HG03103 (cell line): ENCODE measurements around the gene SHB.

Experiments used
- ATAC-seq: cut with Tn5 transposase; IDR thresholded peaks from one replicate; pipeline ENCODE4 v1.9.1; 2021; ENCODE audit warnings: low read depth; ENCODE audit not compliant: unreplicated experiment

Gene SHB

GRCh38 chr9:38068701-38069628 is at the start of gene SHB:
Gene SHB, minus strand, starts transcription at chr9:38069227. Its CDS starts 582 bp downstream, at chr9:38068645.
- ATAC-seq = peak; percentile 36

GRCh38 chr9:38117651-38118050 is 48.6 kb upstream of the SHB start:
- ATAC-seq = no peak

- no peak for ATAC-seq
These were observed 45.9 kb upstream of the SHB start for GRCh38 chr9:38114905-38115304.

- ATAC-seq = no peak
These were observed 43.4 kb upstream of the SHB start for GRCh38 chr9:38112456-38112855.

- no peak for ATAC-seq
These were observed 43.0 kb upstream of the SHB start for GRCh38 chr9:38112049-38112448.

DNA sequence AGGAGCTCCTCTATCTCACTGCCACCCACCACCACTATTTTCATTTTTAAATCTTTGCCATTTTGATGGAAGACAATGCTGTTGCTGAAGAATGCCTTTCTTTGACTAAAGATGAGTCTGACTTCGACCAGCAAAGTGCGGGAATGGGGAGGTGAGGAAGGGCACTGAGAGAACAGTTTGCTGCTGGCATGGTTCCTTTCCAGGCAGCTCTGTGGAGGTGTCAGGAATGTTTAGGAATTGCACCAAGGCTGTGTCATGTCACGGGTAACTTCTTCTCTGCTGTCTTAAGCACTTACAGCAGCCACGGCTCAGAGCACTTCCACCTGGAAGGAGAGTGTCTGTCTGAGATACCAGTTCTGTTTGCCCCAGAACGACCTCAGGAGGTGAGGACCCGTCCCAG is 41.4 kb upstream of the SHB start:
- no peak for ATAC-seq

DNA sequence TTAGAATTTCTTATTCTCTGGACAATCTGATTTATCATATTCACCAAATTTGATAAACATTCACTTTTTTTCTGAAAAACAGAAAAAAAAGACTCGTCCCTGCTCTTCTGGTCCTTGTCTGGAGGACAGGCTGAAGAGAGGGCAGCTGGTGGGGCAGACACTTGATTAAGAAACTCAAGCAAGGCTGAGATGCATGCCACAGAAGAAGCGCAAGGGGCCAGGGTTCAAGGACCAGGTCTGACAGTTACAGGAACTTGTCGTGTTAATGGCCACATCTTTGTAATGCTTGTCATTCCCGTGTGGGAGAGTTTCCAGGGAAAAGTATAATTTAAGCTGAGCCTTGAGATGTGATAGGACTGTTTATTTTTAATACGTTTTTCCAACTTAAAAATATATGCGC is 40.6 kb upstream of the SHB start:
- ATAC-seq = no peak

DNA sequence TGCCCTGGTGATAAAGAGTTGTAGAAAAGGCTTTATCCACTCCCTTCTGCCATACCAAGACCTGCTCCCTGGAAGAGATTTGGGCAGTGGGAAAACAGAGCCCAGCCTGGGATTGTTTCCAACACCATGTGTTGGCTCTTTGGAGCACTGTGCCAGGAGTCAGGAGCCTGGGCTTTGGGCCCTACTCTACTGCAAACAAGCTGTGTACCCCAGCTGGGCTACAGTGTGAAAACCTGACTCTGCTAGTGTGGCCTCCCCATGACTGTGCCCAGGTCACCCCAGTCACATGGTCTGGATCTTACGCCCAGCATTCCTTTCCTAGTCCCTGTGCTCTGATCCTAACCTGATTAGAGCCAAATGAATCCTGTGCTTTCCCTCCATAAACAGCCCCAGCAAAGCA is 39.3 kb upstream of the SHB start:
- no peak for ATAC-seq

- no peak for ATAC-seq
These were observed 38.8 kb upstream of the SHB start for GRCh38 chr9:38107811-38108304.

- ATAC-seq = no peak
These were observed 38.4 kb upstream of the SHB start for GRCh38 chr9:38107405-38107804.

GRCh38 chr9:38106488-38106887 is 37.5 kb upstream of the SHB start:
- no peak for ATAC-seq

DNA sequence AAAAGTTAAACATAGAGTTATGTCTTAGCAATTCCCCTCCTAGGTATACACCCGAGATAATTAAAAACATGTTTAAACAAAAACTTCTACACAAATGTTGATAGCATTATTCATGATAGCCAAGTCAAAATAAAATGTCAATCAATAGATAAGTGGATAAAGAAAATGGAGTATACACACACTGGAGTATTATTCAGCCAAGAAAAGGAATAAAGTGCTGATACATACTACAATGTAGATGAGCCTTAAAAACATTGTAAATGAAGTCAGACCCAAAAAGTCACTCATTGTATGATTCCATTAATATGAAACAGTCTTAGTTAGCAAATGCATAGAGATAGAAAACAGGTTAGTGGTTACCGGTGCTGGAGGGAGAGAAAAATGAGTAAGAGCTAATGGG is 34.3 kb upstream of the SHB start:
- no peak for ATAC-seq

GRCh38 chr9:38101423-38101822 is 32.4 kb upstream of the SHB start:
- no peak for ATAC-seq

DNA sequence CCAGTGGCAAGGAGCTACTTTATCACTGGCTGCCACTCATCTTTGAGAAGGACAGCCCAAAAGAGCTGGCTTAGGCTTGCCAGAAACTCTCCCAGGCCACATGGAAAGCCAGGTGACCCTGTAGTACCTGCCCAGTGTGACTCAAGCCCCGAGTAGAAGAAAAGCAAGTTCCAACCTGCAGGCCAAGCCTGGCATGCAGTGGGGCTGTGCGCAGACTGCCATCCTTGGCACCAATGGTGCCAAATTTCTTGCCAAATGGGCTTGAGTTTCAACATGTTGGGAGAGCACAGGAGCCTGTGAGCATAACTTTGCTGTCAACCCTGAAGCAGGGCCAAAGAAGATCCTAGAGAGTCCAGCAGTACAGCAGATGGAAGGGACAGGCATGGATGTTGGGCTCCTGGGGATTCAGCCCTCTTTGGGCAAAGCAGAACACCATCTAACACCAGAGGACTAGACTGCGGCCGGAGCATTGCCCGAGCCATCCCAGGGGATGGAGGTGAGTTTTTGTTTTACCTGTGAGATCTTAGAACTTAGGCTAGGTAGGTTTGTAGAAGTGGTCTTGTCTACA is 27.3 kb upstream of the SHB start:
- ATAC-seq = no peak

GRCh38 chr9:38094165-38094564 is 25.1 kb upstream of the SHB start:
- ATAC-seq = no peak

- ATAC-seq = no peak
These were observed 23.6 kb upstream of the SHB start for GRCh38 chr9:38092656-38093055.

GRCh38 chr9:38092200-38092524 is 23.1 kb upstream of the SHB start:
- no peak for ATAC-seq

GRCh38 chr9:38091310-38092199 is 22.5 kb upstream of the SHB start:
- ATAC-seq = peak; percentile 68

GRCh38 chr9:38090170-38090569 is 21.1 kb upstream of the SHB start:
- no peak for ATAC-seq

DNA sequence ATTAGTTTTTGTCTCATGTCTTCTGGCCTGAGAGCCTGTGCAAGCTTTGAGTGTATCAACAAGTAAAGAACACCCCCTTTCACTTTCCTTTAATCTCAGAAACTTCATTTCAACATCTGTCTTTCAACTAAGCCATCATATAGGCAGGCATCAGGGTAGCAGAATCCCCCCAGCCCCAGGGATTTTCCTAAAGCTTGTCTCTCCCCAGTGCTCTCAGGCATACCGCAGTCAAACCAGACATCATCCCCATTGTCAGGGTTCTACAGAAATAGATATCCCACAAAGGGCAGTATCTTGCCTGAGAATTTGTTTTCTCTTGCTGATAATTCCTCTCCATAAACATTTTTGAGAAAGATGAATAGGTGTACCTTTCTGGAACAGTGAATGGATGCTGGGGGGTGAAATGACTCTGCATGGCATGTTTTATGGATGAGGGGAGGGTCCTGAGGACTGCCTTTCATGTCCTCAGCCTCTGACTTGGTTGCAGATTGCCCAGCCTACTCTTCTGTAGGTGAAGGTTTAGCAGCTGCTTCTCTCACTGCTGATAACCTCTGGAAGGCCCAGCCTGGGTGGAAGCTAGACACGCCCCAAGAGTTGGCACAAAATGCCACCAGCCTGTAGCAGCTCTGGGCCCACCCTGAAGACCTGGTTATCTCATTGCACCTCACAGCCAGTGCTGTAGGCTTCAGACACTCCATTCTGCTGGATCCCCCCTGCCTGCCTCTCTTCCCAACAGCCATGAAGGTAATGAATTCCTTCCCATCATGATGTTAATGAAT is 20.5 kb upstream of the SHB start:
- ATAC-seq = no peak
